Activated CD8-positive, alpha-beta T cell treated with anti-CD3 and anti-CD28 coated beads for 36 hours (primary cell): Measurements from ENCODE around the gene LZTS3. TPM values are rescaled to one million over a fixed set of nuclear protein-coding genes. Genes with fewer than 3 reads are reported as not detected.
"Not testable (repeated sequence)": the region's sequence is repeated elsewhere in the genome, so short reads cannot be mapped to it uniquely, and the experiment has no call there.

Source experiments
- ATAC-seq: fragments of 200-7000 bp; cut with Tn5 transposase; one replicate; pipeline ENCODE4 v1.10.0; 2021; ENCODE audit warnings: mild to moderate bottlenecking, moderate library complexity
- CTCF ChIA-PET: fragments of 350-600 bp; sonication (Branson Sonifier 250); formaldehyde crosslinking; loops from one replicate; lab custom pipeline; 2021; ENCODE audit warnings: antibody characterized with exemption; lab: Charles Lee
- POLR2A ChIA-PET: fragments of 350-600 bp; sonication (Branson Sonifier 250); formaldehyde crosslinking; loops from one replicate; lab custom pipeline; 2021; ENCODE audit warnings: antibody characterized with exemption; lab: Charles Lee
- DNase-seq: peaks from one replicate; pipeline ENCODE4 v3.0.0-alpha.2; 2020
- H3K27ac Mint-ChIP-seq: one replicate; pipeline ENCODE4 v1.8.0; 2021; ENCODE audit warnings: mild to moderate bottlenecking, mixed read lengths
- H3K27me3 Mint-ChIP-seq: one replicate; pipeline ENCODE4 v1.8.0; 2021; ENCODE audit warnings: mixed read lengths
- H3K36me3 Mint-ChIP-seq: one replicate; pipeline ENCODE4 v1.8.0; 2021; ENCODE audit warnings: low read depth, mixed read lengths
- H3K4me1 Mint-ChIP-seq: one replicate; pipeline ENCODE4 v1.8.0; 2021; ENCODE audit warnings: low read depth, mixed read lengths
- H3K4me3 Mint-ChIP-seq: one replicate; pipeline ENCODE4 v1.8.0; 2021; ENCODE audit warnings: mild to moderate bottlenecking, moderate library complexity, mixed read lengths
- H3K9me3 Mint-ChIP-seq: one replicate; pipeline ENCODE4 v1.8.0; 2021; ENCODE audit warnings: mixed read lengths
- CTCF ChIP-seq: fragments of 200-600 bp; IDR thresholded peaks from one replicate; pipeline ENCODE4 v1.8.0; 2022; ENCODE audit warnings: antibody characterized with exemption, mild to moderate bottlenecking
- intact Hi-C: fragments of 100-400 bp; cut with micrococcal nuclease; formaldehyde crosslinking; loops from one replicate; pipeline ENCODE4 v1.10.0; 2022
- total RNA-seq, 2 experiments: library from RNA; stranded (reverse); gene quantifications; one replicate each; pipeline ENCODE4 v1.2.3, GENCODE V29; 2021

Gene LZTS3
- total RNA-seq, 2 experiments from 2014 or later: 1.3 to 1.4 TPM

- peaks cover 22% of the 10 kb centered on the region for H3K36me3 Mint-ChIP-seq
- H3K4me1 Mint-ChIP-seq: peaks cover 50% of the 10 kb centered on the region
- POLR2A ChIA-PET: interaction anchor here (0.6 to 4.1 kb wide), 8 partner anchors 8 to 111 kb away, joined by 3 to 25 read pairs (median 4); partner anchors contain the start of genes ITPA and LZTS3
- TF ChIP-seq CTCF: no peak
- H3K4me3 Mint-ChIP-seq: peak overlapping the region; percentile 94
- no peaks in the 10 kb centered on the region for H3K9me3 Mint-ChIP-seq
- H3K27ac Mint-ChIP-seq: peak overlapping the region; percentile 88
- ATAC-seq (peak; percentile 88), DNase-seq (peak; percentile 39)
- intact Hi-C loops: no loop called here
- H3K27me3 Mint-ChIP-seq: no peaks in the 10 kb centered on the region
- CTCF ChIA-PET: interaction anchor here (0.5 to 1.9 kb wide), 8 partner anchors 12 to 280 kb away, joined by 3 to 7 read pairs (median 3); no protein-coding TSS in a partner anchor
Measured at GRCh38 chr20:3156811-3157619, 16.3 kb downstream of the LZTS3 start.

- ChIA-PET POLR2A (interaction anchor here (0.9 kb wide), 1 partner anchor 16 kb away, joined by 3 read pairs; no protein-coding TSS in a partner anchor), CTCF (interaction anchor here (1.3 kb wide), 1 partner anchor 67 kb away, joined by 3 read pairs; no protein-coding TSS in a partner anchor)
- peaks cover 39% of the 10 kb centered on the region for H3K36me3 Mint-ChIP-seq
- H3K27ac Mint-ChIP-seq: peak overlapping the region; percentile 39
- H3K27me3 Mint-ChIP-seq, H3K4me3 Mint-ChIP-seq, ATAC-seq, H3K9me3 Mint-ChIP-seq, DNase-seq, intact Hi-C loops: not testable (repeated sequence)
- peaks cover 65% of the 10 kb centered on the region for H3K4me1 Mint-ChIP-seq
Measured at GRCh38 chr20:3152057-3152644, 21.2 kb downstream of the LZTS3 start.

- peaks cover 39% of the 10 kb centered on the region for H3K36me3 Mint-ChIP-seq
- ChIA-PET CTCF (interaction anchor here (1.3 kb wide), 1 partner anchor 68 kb away, joined by 3 read pairs; no protein-coding TSS in a partner anchor), POLR2A (interaction anchor here (1.0 kb wide), 1 partner anchor 8 kb away, joined by 3 read pairs; no protein-coding TSS in a partner anchor)
- H3K4me3 Mint-ChIP-seq: no peak overlapping the region
- H3K9me3 Mint-ChIP-seq: no peaks in the 10 kb centered on the region
- ATAC-seq (no peak), DNase-seq (no peak)
- TF ChIP-seq CTCF: no peak
- H3K4me1 Mint-ChIP-seq: peaks cover 57% of the 10 kb centered on the region
- no peak overlapping the region for H3K27ac Mint-ChIP-seq
- H3K27me3 Mint-ChIP-seq: no peaks in the 10 kb centered on the region
- intact Hi-C loops: no loop called here
Measured at GRCh38 chr20:3150908-3151307, 22.4 kb downstream of the LZTS3 start.

- ChIA-PET CTCF (no interaction called here), POLR2A (interaction anchor here (0.6 to 0.8 kb wide), 2 partner anchors 10 to 301 kb away, joined by 3 to 4 read pairs; no protein-coding TSS in a partner anchor)
- H3K4me3 Mint-ChIP-seq: no peak overlapping the region
- peaks cover 35% of the 10 kb centered on the region for H3K36me3 Mint-ChIP-seq
- peaks cover 39% of the 10 kb centered on the region for H3K4me1 Mint-ChIP-seq
- H3K27ac Mint-ChIP-seq: no peak overlapping the region
- intact Hi-C loops: no loop called here
- ATAC-seq (no peak), DNase-seq (no peak)
- TF ChIP-seq CTCF: no peak
- peaks cover 2% of the 10 kb centered on the region for H3K9me3 Mint-ChIP-seq
- H3K27me3 Mint-ChIP-seq: no peaks in the 10 kb centered on the region
Measured at GRCh38 chr20:3146732-3147341, 26.5 kb downstream of the LZTS3 start.

GRCh38 chr20:3141757-3142156 is 31.6 kb downstream of the LZTS3 start:
- Mint-ChIP-seq H3K4me1 (peaks cover 22% of the 10 kb centered on the region), H3K36me3 (peaks cover 11% of the 10 kb centered on the region)
- POLR2A ChIA-PET: no interaction called here

More at GRCh38 chr20:3141757-3142156, 31.6 kb downstream of the LZTS3 start:
- no peak overlapping the region for H3K4me3 Mint-ChIP-seq
- ATAC-seq: no peak
- H3K9me3 Mint-ChIP-seq: peaks cover 2% of the 10 kb centered on the region
- intact Hi-C loops: no loop called here
- no peak for TF ChIP-seq CTCF
- CTCF ChIA-PET: no interaction called here
- H3K27me3 Mint-ChIP-seq: no peaks in the 10 kb centered on the region
- no peak overlapping the region for H3K27ac Mint-ChIP-seq
- no peak for DNase-seq
